Activated CD8-positive, alpha-beta T cell treated with anti-CD3 and anti-CD28 coated beads, Interleukin-2, amount 10 ng/mL, durations not matched to agents 7 days and 5 days (primary cell): ENCODE data around the gene MAPKAPK3. TPM values are rescaled to one million over a fixed set of nuclear protein-coding genes. Genes with fewer than 3 reads are reported as not detected.

Source experiments
- ATAC-seq: fragments of 150-1000 bp; cut with Tn5 transposase; one replicate; pipeline ENCODE4 v1.10.0; 2021; ENCODE audit warnings: moderate library complexity
- CTCF ChIA-PET: fragments of 350-600 bp; sonication (Branson Sonifier 250); formaldehyde crosslinking; loops from one replicate; lab custom pipeline; 2021; ENCODE audit warnings: antibody characterized with exemption; lab: Charles Lee
- POLR2A ChIA-PET: fragments of 350-600 bp; sonication (Branson Sonifier 250); formaldehyde crosslinking; loops from one replicate; lab custom pipeline; 2021; ENCODE audit warnings: antibody characterized with exemption; lab: Charles Lee
- DNase-seq: peaks from one replicate; pipeline ENCODE4 v3.0.0-alpha.2; 2020
- H3K27ac Mint-ChIP-seq: one replicate; pipeline ENCODE4 v1.8.0; 2021; ENCODE audit warnings: mild to moderate bottlenecking, mixed read lengths
- H3K27me3 Mint-ChIP-seq: one replicate; pipeline ENCODE4 v1.8.0; 2021; ENCODE audit warnings: low read depth, mixed read lengths
- H3K36me3 Mint-ChIP-seq: one replicate; pipeline ENCODE4 v1.8.0; 2021; ENCODE audit warnings: low read depth, mixed read lengths
- H3K4me1 Mint-ChIP-seq: one replicate; pipeline ENCODE4 v1.8.0; 2021; ENCODE audit warnings: low read depth, mixed read lengths
- H3K4me3 Mint-ChIP-seq: one replicate; pipeline ENCODE4 v1.8.0; 2021; ENCODE audit warnings: mild to moderate bottlenecking, mixed read lengths
- H3K9me3 Mint-ChIP-seq: one replicate; pipeline ENCODE4 v1.8.0; 2022; ENCODE audit warnings: mixed read lengths; ENCODE audit not compliant: insufficient read depth
- total RNA-seq, 2 experiments: library from RNA; stranded (reverse); gene quantifications; one replicate each; pipeline ENCODE4 v1.2.3, GENCODE V29; 2021

MAPKAPK3 gene
- total RNA-seq: 100 to 1,000 TPM; 224 to 225 TPM

GRCh38 chr3:50617096-50617791 lies at the start of gene MAPKAPK3:
MAPKAPK3 (plus strand) TSS chr3:50617151; CDS start chr3:50617566, 415 bp downstream.
- ATAC-seq: peak; percentile 7
- Mint-ChIP-seq H3K36me3 (peaks cover 77% of the 10 kb centered on the region), H3K27me3 (no peaks in the 10 kb centered on the region), H3K27ac (peak within 1 kb of the TSS; percentile 89), H3K4me3 (peak within 1 kb of the TSS; percentile 95), H3K4me1 (peaks cover 64% of the 10 kb centered on the region), H3K9me3 (no peaks in the 10 kb centered on the region)
- POLR2A ChIA-PET: interaction anchor here (0.6 to 22.1 kb wide), 18 partner anchors 9 to 882 kb away, joined by 3 to 1664 read pairs (median 5); partner anchors contain the start of genes C3orf18, CYB561D2, HEMK1 and NPRL2
- CTCF ChIA-PET: interaction anchor here (1.0 to 29.5 kb wide), 25 partner anchors 11 to 1065 kb away, joined by 3 to 1321 read pairs (median 7); partner anchors contain the start of genes C3orf18, DCAF1, DOCK3 and HEMK1
- peak; percentile 51 for DNase-seq

- DNase-seq (peak; percentile 98), ATAC-seq (peak; percentile 82)
- peaks cover 79% of the 10 kb centered on the region for H3K4me1 Mint-ChIP-seq
- H3K36me3 Mint-ChIP-seq: peaks cover 53% of the 10 kb centered on the region
- peak within 1 kb of the TSS; percentile 97 for H3K27ac Mint-ChIP-seq
- ChIA-PET CTCF (interaction anchor here (0.9 to 24.5 kb wide), 8 partner anchors 10 to 230 kb away, joined by 3 to 1321 read pairs (median 4); partner anchors contain the start of genes CISH and MAPKAPK3), POLR2A (interaction anchor here (0.6 to 15.9 kb wide), 5 partner anchors 23 to 1710 kb away, joined by 3 to 1664 read pairs (median 26); partner anchors contain the start of genes CISH, MAPKAPK3 and RASSF1)
- H3K4me3 Mint-ChIP-seq: peak within 1 kb of the TSS; percentile 95
- no peaks in the 10 kb centered on the region for H3K27me3 Mint-ChIP-seq
- no peaks in the 10 kb centered on the region for H3K9me3 Mint-ChIP-seq
Measured at GRCh38 chr3:50567386-50568167, 49.4 kb upstream of the MAPKAPK3 start, which contains the start of gene C3orf18. C3orf18 (minus strand) TSS chr3:50567747; CDS start chr3:50565699, 2,048 bp downstream.

GRCh38 chr3:50568947-50569749 lies 47.8 kb upstream of the MAPKAPK3 start, which contains the start of gene HEMK1:
HEMK1 (plus strand) TSS chr3:50569522; CDS start chr3:50571105, 1,583 bp downstream.
- DNase-seq (peak; percentile 98), ATAC-seq (peak; percentile 46)
- H3K4me3 Mint-ChIP-seq: peak within 1 kb of the TSS; percentile 95
- H3K9me3 Mint-ChIP-seq: no peaks in the 10 kb centered on the region
- ChIA-PET POLR2A (interaction anchor here (0.6 to 15.9 kb wide), 17 partner anchors 9 to 930 kb away, joined by 3 to 1664 read pairs (median 3); partner anchors contain the start of genes CISH, MANF, MAPKAPK3 and RASSF1), CTCF (interaction anchor here (0.7 to 24.5 kb wide), 12 partner anchors 10 to 933 kb away, joined by 3 to 1321 read pairs (median 4); partner anchors contain the start of genes CISH and MAPKAPK3)
- peak within 1 kb of the TSS; percentile 97 for H3K27ac Mint-ChIP-seq
- peaks cover 79% of the 10 kb centered on the region for H3K4me1 Mint-ChIP-seq
- H3K36me3 Mint-ChIP-seq: peaks cover 63% of the 10 kb centered on the region
- peaks cover 2% of the 10 kb centered on the region for H3K27me3 Mint-ChIP-seq

- Mint-ChIP-seq H3K27me3 (peaks cover 2% of the 10 kb centered on the region), H3K36me3 (peaks cover 63% of the 10 kb centered on the region), H3K9me3 (no peaks in the 10 kb centered on the region), H3K4me3 (peak overlapping the region; percentile 95), H3K4me1 (peaks cover 80% of the 10 kb centered on the region), H3K27ac (peak overlapping the region; percentile 93)
- ChIA-PET POLR2A (interaction anchor here (0.6 to 15.9 kb wide), 12 partner anchors 8 to 279 kb away, joined by 3 to 1664 read pairs (median 6); partner anchors contain the start of genes CISH and MAPKAPK3), CTCF (interaction anchor here (0.8 to 24.5 kb wide), 11 partner anchors 11 to 931 kb away, joined by 3 to 1321 read pairs (median 6); partner anchors contain the start of genes CISH and MAPKAPK3)
- ATAC-seq: no peak
- DNase-seq: no peak
Measured at GRCh38 chr3:50570508-50571279, 46.3 kb upstream of the MAPKAPK3 start.

GRCh38 chr3:50571486-50571885 lies 45.5 kb upstream of the MAPKAPK3 start:
- Mint-ChIP-seq H3K27me3 (peaks cover 2% of the 10 kb centered on the region), H3K4me1 (peaks cover 80% of the 10 kb centered on the region), H3K4me3 (peak overlapping the region; percentile 95), H3K9me3 (no peaks in the 10 kb centered on the region), H3K36me3 (peaks cover 67% of the 10 kb centered on the region), H3K27ac (peak overlapping the region; percentile 93)
- DNase-seq (no peak), ATAC-seq (no peak)
- ChIA-PET POLR2A (interaction anchor here (1.2 to 15.9 kb wide), 6 partner anchors 19 to 233 kb away, joined by 3 to 1664 read pairs (median 16); partner anchors contain the start of genes CISH and MAPKAPK3), CTCF (interaction anchor here (1.3 to 24.5 kb wide), 8 partner anchors 10 to 814 kb away, joined by 4 to 1321 read pairs (median 18); partner anchors contain the start of genes CISH, MANF and MAPKAPK3)

- Mint-ChIP-seq H3K9me3 (no peaks in the 10 kb centered on the region), H3K36me3 (peaks cover 71% of the 10 kb centered on the region), H3K4me1 (peaks cover 80% of the 10 kb centered on the region), H3K4me3 (peak overlapping the region; percentile 95), H3K27ac (peak overlapping the region; percentile 93), H3K27me3 (peaks cover 2% of the 10 kb centered on the region)
- ChIA-PET CTCF (interaction anchor here (0.5 to 24.5 kb wide), 11 partner anchors 10 to 814 kb away, joined by 3 to 1321 read pairs (median 7); partner anchors contain the start of genes CISH, MANF, MAPKAPK3 and RASSF1), POLR2A (interaction anchor here (1.1 to 15.9 kb wide), 8 partner anchors 18 to 232 kb away, joined by 3 to 1664 read pairs (median 9); partner anchors contain the start of genes CISH, MAPKAPK3 and RASSF1)
- peak; percentile 88 for DNase-seq
- peak; percentile 16 for ATAC-seq
Measured at GRCh38 chr3:50572158-50572557, 44.8 kb upstream of the MAPKAPK3 start.

GRCh38 chr3:50572801-50573371 lies 44.1 kb upstream of the MAPKAPK3 start:
- ChIA-PET POLR2A (interaction anchor here (0.9 to 15.9 kb wide), 8 partner anchors 17 to 232 kb away, joined by 3 to 1664 read pairs (median 9); partner anchors contain the start of genes CISH, MAPKAPK3 and RASSF1), CTCF (interaction anchor here (0.5 to 24.5 kb wide), 12 partner anchors 9 to 813 kb away, joined by 3 to 1321 read pairs (median 6); partner anchors contain the start of genes CISH, MANF, MAPKAPK3 and RASSF1)
- ATAC-seq (peak; percentile 4), DNase-seq (peak; percentile 72)
- Mint-ChIP-seq H3K4me3 (peak overlapping the region; percentile 95), H3K27me3 (peaks cover 2% of the 10 kb centered on the region), H3K4me1 (peaks cover 83% of the 10 kb centered on the region), H3K27ac (peak overlapping the region; percentile 93), H3K36me3 (peaks cover 76% of the 10 kb centered on the region), H3K9me3 (no peaks in the 10 kb centered on the region)

- Mint-ChIP-seq H3K4me3 (peak overlapping the region; percentile 95), H3K9me3 (no peaks in the 10 kb centered on the region), H3K4me1 (peaks cover 84% of the 10 kb centered on the region), H3K27ac (peak overlapping the region; percentile 93), H3K36me3 (peaks cover 83% of the 10 kb centered on the region), H3K27me3 (peaks cover 2% of the 10 kb centered on the region)
- DNase-seq: peak; percentile 97
- ChIA-PET CTCF (interaction anchor here (1.7 to 24.5 kb wide), 7 partner anchors 8 to 812 kb away, joined by 4 to 1321 read pairs (median 27); partner anchors contain the start of genes CISH, MANF and MAPKAPK3), POLR2A (interaction anchor here (0.6 to 15.9 kb wide), 13 partner anchors 9 to 822 kb away, joined by 3 to 1664 read pairs (median 4); partner anchors contain the start of genes CISH, MAPKAPK3 and RASSF1)
- peak; percentile 52 for ATAC-seq
Measured at GRCh38 chr3:50573566-50574443, 43.1 kb upstream of the MAPKAPK3 start.
